GM12874 (cell line): ENCODE data around the gene SERPINA4.

Source experiments
- CTCF ChIP-seq: IDR thresholded peaks from 2 replicates; pipeline ENCODE4 v1.5.1; 2011; ENCODE audit warnings: low read depth, mild to moderate bottlenecking, control low read depth, low read length, moderate library complexity; ENCODE audit not compliant: insufficient read depth

Gene SERPINA4

GRCh38 chr14:94595912-94596311, 34.7 kb downstream of the SERPINA4 start:
- no peak for TF ChIP-seq CTCF

- no peak for TF ChIP-seq CTCF
Observed at GRCh38 chr14:94596361-94596760, 35.1 kb downstream of the SERPINA4 start.

- no peak for TF ChIP-seq CTCF
Observed at GRCh38 chr14:94597788-94598187, 36.5 kb downstream of the SERPINA4 start.

- no peak for TF ChIP-seq CTCF
Observed at GRCh38 chr14:94598506-94598815, 37.2 kb downstream of the SERPINA4 start.

- TF ChIP-seq CTCF, result no peak
Observed at GRCh38 chr14:94598816-94599655, 37.8 kb downstream of the SERPINA4 start.

GRCh38 chr14:94599656-94600004, 38.4 kb downstream of the SERPINA4 start:
- TF ChIP-seq CTCF, result no peak

- TF ChIP-seq CTCF, result no peak
Observed at GRCh38 chr14:94600148-94600545, 38.9 kb downstream of the SERPINA4 start.
